AG04449 (cell line): ENCODE measurements around the gene GORASP1.

Experiments used
- CTCF ChIA-PET: fragments of 350-600 bp; formaldehyde crosslinking; extraction: SDS; loops from one replicate; lab custom pipeline; 2021; ENCODE audit warnings: antibody characterized with exemption; lab: Yijun Ruan, JAX
- POLR2A ChIA-PET: fragments of 400-600, 350-600 bp; formaldehyde crosslinking; extraction: SDS; loops from one replicate; lab custom pipeline; 2020; ENCODE audit warnings: antibody characterized with exemption, inconsistent platforms; lab: Yijun Ruan, JAX
- DNase-seq: peaks from one replicate; pipeline ENCODE4 v3.0.0-alpha.2; 2010; ENCODE audit warnings: low read depth, low spot score
- H3K4me3 ChIP-seq: 2 replicates; pipeline ENCODE4 v1.5.1; 2011; ENCODE audit warnings: low read depth, mild to moderate bottlenecking, control low read depth, low read length
- TF ChIP-seq, protein P1 (sequence below): IDR thresholded peaks from one replicate; pipeline ENCODE4 v1.5.1; 2011; ENCODE audit warnings: mild to moderate bottlenecking, moderate library complexity, low read length, control low read depth, inconsistent platforms; ENCODE audit not compliant: insufficient read depth; ENCODE audit errors: missing control alignments

Gene GORASP1

DNA sequence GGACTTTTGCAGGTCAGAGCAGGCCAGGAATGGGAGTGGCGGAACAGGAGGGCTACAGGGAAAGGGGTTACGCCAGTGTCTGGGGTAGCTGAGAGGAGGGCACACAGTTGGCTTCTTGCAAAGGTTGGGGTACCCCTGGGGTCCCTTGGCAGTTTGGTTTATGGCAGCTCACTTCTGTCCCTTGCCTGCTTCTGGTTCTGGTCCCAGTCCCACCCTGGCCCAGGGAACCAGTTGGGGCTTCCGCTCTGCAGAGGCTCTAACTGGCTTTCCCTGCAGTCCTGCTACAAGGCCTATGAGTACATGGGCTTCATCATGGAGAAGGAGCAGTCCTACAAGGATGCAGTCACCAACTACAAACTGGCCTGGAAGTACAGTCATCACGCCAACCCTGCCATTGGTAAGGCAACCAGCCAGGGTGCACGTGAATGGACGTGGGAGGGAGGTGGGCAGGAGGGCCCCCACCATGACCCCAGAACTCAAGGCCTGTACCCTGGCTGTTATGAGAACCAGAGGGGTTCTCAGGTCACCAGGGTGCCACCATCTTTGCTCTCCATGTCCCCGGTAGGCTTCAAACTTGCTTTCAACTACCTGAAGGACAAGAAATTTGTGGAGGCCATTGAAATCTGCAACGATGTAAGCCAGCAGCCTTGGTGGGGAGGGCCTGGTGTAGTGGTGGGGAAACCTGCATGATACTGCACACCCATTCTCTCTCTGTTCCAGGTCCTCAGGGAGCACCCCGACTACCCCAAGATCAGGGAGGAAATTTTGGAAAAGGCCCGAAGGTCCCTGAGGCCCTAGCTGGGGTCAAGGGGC lies 30.8 kb upstream of the GORASP1 start:
- ChIA-PET CTCF (interaction anchor here (0.9 to 1.3 kb wide), 3 partner anchors 11 to 150 kb away, joined by 5 to 11 read pairs (median 6); no protein-coding TSS in a partner anchor), POLR2A (interaction anchor here (1.0 kb wide), 1 partner anchor 13 kb away, joined by 3 read pairs; no protein-coding TSS in a partner anchor)
- DNase-seq, result no peak
- TF ChIP-seq, protein P1, sequence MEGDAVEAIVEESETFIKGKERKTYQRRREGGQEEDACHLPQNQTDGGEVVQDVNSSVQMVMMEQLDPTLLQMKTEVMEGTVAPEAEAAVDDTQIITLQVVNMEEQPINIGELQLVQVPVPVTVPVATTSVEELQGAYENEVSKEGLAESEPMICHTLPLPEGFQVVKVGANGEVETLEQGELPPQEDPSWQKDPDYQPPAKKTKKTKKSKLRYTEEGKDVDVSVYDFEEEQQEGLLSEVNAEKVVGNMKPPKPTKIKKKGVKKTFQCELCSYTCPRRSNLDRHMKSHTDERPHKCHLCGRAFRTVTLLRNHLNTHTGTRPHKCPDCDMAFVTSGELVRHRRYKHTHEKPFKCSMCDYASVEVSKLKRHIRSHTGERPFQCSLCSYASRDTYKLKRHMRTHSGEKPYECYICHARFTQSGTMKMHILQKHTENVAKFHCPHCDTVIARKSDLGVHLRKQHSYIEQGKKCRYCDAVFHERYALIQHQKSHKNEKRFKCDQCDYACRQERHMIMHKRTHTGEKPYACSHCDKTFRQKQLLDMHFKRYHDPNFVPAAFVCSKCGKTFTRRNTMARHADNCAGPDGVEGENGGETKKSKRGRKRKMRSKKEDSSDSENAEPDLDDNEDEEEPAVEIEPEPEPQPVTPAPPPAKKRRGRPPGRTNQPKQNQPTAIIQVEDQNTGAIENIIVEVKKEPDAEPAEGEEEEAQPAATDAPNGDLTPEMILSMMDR, result no peak
- no peak overlapping the region for H3K4me3 ChIP-seq

DNA sequence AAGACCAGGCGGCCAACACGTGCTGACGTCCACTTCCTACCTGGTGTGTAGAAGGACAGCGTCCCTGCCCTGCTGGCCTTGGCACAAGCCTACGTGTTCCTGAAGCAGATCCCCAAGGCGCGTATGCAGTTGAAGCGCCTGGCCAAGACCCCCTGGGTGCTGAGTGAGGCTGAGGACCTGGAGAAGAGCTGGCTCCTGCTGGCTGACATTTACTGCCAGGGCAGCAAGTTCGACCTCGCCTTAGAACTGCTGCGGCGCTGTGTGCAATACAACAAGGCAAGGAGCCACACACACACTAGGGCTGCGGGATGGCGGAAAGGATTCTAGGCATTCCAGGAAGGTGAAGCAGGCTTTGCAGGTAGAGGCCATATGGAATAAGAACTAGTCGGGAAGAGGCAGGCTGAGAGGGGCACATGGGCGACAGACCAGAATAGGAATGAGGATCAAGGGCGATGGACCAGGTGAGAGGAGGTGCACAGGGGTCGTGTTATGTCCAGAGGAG lies 30.1 kb upstream of the GORASP1 start:
- TF ChIP-seq, protein P1, result no peak
- ChIA-PET CTCF (interaction anchor here (1.3 kb wide), 1 partner anchor 10 kb away, joined by 5 read pairs; no protein-coding TSS in a partner anchor), POLR2A (no interaction called here)
- no peak overlapping the region for H3K4me3 ChIP-seq
- DNase-seq, result no peak

DNA sequence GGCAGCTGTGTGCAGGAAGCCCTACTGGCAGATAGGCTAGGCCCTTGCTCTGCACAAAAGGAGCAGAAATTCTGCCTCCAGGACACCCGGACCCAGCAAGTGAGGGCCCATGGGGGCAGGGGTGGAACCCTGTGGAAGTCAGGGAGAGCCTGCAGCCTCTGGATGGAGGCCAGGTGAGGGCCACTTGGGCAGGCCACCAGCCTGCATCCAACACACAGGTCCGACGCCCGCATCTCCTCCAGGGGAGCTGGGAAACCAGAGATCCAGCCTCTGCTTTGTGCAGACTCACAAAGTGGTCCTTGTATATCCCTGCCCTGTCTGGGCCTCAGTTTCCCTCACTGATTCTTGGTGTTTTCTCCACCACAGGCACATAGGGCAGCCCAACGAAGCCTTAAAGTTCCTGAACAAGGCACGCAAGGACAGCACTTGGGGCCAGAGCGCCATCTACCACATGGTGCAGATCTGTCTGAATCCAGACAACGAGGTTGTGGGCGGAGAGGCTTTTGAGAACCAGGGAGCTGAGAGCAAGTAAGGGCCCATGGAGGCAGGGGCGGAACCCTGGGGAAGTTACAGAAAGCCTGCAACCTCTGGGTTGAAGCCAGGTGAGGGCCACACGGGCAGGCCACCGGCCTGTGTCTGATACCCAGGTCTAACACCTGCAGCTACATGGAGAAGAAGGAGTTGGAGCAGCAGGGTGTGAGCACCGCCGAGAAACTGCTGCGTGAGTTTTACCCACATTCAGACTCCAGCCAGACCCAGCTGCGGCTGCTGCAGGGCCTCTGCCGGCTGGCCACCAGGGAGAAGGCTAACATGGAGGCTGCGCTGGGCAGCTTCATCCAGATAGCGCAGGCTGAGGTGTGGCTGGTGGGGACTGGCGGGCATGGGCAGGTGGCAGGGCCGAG lies 29.4 kb upstream of the GORASP1 start:
- ChIA-PET POLR2A (interaction anchor here (0.6 to 1.2 kb wide), 2 partner anchors 10 to 17 kb away, joined by 3 to 4 read pairs; no protein-coding TSS in a partner anchor), CTCF (interaction anchor here (1.0 to 15.6 kb wide), 5 partner anchors 9 to 154 kb away, joined by 3 to 545 read pairs (median 7); no protein-coding TSS in a partner anchor)
- DNase-seq, result no peak
- H3K4me3 ChIP-seq, result no peak overlapping the region
- TF ChIP-seq, protein P1, result no peak

DNA sequence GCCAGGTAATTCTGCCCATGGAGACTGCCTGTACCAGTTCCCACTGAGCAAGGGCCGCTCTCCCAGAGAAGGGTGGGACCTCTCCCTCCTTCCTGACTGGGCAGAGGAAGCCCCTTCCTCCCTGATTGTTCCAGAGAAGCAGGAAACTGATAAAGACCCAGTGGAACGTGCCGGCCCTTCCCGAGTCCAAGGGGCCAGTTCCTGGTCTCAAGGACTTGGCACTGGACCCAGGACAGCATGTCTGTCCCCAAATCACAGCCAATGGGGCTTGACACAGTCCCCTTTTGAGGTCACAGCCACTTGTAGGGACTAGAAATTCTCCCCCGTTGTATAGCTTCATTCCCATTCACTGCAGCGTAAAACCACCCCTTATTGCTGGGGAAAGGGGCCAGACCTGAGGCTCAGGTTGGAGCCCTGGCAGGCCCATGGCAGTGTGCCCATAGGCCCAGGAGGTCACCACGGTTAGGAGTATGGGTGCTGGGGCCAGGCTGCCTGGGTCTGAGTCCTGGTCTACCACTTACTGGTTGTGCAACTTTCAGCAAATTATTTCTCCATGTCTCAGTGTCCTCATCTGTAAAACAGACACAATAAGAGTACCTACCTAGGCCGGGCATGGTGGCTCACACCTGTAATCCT lies 27.9 kb upstream of the GORASP1 start:
- CTCF ChIA-PET, result interaction anchor here (1.0 to 15.6 kb wide), 4 partner anchors 8 to 156 kb away, joined by 3 to 545 read pairs (median 12); no protein-coding TSS in a partner anchor
- H3K4me3 ChIP-seq, result no peak overlapping the region
- POLR2A ChIA-PET, result interaction anchor here (1.2 kb wide), 1 partner anchor 16 kb away, joined by 3 read pairs; no protein-coding TSS in a partner anchor
- TF ChIP-seq, protein P1, result no peak
- DNase-seq, result no peak

DNA sequence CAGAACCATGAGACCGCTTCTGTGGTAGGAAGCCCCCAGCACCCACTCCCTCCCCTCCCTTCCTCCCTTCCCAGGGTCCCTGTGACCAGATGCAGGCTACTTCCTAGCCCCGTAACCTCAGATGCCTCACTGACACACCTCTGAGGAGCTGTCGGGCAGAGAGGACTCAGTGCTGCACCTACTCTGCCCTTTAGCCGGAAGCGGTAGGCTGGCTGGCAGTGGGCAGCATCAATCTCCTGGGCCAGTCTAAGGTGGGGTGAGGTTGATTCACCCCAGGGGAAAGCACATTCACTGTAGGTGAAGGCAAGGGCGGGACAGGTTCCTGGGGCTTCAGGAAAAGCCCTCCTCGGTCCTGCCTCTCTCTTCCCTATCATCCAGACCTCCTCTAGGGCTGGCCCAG lies 26.9 kb upstream of the GORASP1 start:
- POLR2A ChIA-PET, result interaction anchor here (0.5 kb wide), 1 partner anchor 59 kb away, joined by 3 read pairs; no protein-coding TSS in a partner anchor

More for the DNA sequence above, 26.9 kb upstream of the GORASP1 start:
- H3K4me3 ChIP-seq, result no peak overlapping the region
- TF ChIP-seq, protein P1, result no peak
- DNase-seq, result no peak
- CTCF ChIA-PET, result interaction anchor here (1.2 to 15.6 kb wide), 3 partner anchors 7 to 157 kb away, joined by 3 to 545 read pairs (median 17); no protein-coding TSS in a partner anchor
